ENCODE results near the gene NSUN4. TPM values are rescaled to one million over a fixed set of nuclear protein-coding genes. Genes with fewer than 3 reads are reported as not detected.

The NSUN4 gene
- polyA plus RNA-seq, 3 donors: 8.5 to 12.8 (median 10.4) TPM

GRCh38 chr1:46394872-46395465 lies 54.4 kb downstream of the NSUN4 start:
- Mint-ChIP-seq H3K4me3 (peak overlapping the region; percentile 87 to 94), H3K9me3 (peaks cover 13 to 27% (median 19%) of the 10 kb centered on the region in 7 donors), H3K27ac (peak overlapping the region in 3 of 7 donors; percentile 58 to 79 (median 61)), H3K27me3 (ENCODE audit: low read depth in 3 of 3) (peaks cover 8 to 13% (median 8%) of the 10 kb centered on the region in 3 donors), H3K36me3 (peaks cover 0 to 14% of the 10 kb centered on the region in 2 donors), H3K4me1 (peaks cover 41% of the 10 kb centered on the region)
- 84% methylated on average over 15 of the region's 17 CpGs for WGBS (ENCODE audit: insufficient coverage)
- peaks cover 13 to 15% of the 10 kb centered on the region in 2 donors for H3K9me3 ChIP-seq (replicated peaks in 1 of 2; ENCODE audit: control insufficient read depth in 1 of 2, insufficient read depth in 1 of 2, low read length in 2 of 2)
- DNase-seq: no peak
- no peaks in the 10 kb centered on the region for H3K36me3 ChIP-seq (replicated peaks in 1 of 2; ENCODE audit: control insufficient read depth in 1 of 2, insufficient read depth in 2 of 2, low read length in 2 of 2)
- peak overlapping the region; percentile 96 for H2AFZ ChIP-seq (ENCODE audit: insufficient read depth, low read depth, low read length, poor library complexity, severe bottlenecking)
- no peak for TF ChIP-seq CTCF (IDR thresholded peaks at IDR 0.05)
- H3K4me1 ChIP-seq (ENCODE audit: control insufficient read depth in 1 of 2, insufficient read depth in 2 of 2, low read length in 2 of 2): peaks cover 27 to 32% of the 10 kb centered on the region in 2 donors
- H4K20me1 ChIP-seq (ENCODE audit: insufficient read depth, low read length): no peaks in the 10 kb centered on the region
- peak overlapping the region; percentile 59 to 83 (median 74) for H3K4me3 ChIP-seq (replicated peaks in 1 of 3; ENCODE audit: low read depth in 2 of 3, low read length in 3 of 3)
- intact Hi-C loops (cut with micrococcal nuclease): no loop called here
- H3K79me2 ChIP-seq (ENCODE audit: insufficient read depth, low read length): peaks cover 33% of the 10 kb centered on the region
- peak overlapping the region; percentile 80 for H3K4me2 ChIP-seq (replicated peaks; ENCODE audit: extremely low read depth, low read length, poor library complexity, severe bottlenecking)
- no peaks in the 10 kb centered on the region for H3K27me3 ChIP-seq (ENCODE audit: control insufficient read depth in 2 of 2, insufficient read depth in 2 of 2, low read length in 2 of 2)
- H3K9ac ChIP-seq (ENCODE audit: insufficient read depth, low read length, poor library complexity, severe bottlenecking): peak overlapping the region; percentile 77
- H3K27ac ChIP-seq (ENCODE audit: low read depth in 1 of 2, low read length in 2 of 2): no peak overlapping the region

DNA sequence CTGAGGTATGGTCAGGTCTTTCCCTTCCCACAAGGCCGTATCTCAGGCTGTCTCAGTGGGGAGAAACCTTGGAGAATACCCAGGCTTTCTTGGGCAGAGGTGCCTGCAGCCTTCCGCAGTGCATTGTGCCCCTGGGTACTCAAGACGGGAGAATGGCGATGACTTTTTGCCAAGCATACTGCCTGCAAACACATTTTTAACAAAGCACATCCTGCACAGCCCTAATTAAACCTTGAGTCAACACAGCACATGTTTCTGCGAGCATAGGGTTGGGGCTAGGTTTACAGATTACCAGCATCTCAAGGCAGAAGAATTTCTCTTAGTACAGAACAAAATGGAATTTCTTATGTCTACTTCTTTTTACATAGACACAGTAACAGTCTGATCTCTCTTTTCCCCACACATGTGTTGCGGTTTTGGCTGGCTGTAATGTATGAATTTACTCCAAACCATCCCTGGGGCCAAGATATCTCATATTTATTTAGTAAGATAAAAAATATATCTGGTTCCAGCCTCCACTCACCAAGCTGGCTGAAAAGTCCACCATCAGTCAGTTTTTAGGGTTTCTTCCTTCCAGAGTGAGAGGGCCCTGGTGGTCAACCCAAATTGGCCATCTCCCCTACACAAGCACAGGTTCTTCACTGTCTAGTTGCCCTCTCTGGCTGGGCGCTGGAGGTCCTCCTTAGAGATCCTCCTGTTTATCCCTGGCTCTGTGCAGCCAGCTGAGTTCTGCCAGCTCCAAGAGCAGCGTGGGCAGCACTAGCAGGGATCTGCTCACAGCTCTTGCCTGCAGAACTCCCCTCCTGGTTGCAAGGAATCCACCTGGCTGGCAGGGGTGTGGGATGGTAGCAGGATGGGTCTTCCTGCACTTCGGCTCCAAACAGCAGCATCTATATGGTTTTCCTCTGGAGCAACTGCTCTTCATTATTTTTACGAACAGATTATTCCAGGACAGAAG lies 56.1 kb downstream of the NSUN4 start:
- Mint-ChIP-seq H3K4me3 (peak overlapping the region in 1 of 2 donors; percentile 94), H3K9me3 (peaks cover 13 to 24% (median 19%) of the 10 kb centered on the region in 7 donors), H3K36me3 (peaks cover 2 to 14% of the 10 kb centered on the region in 2 donors), H3K27me3 (ENCODE audit: low read depth in 3 of 3) (peaks cover 7 to 13% (median 8%) of the 10 kb centered on the region in 3 donors), H3K27ac (peak overlapping the region in 1 of 7 donors; percentile 5), H3K4me1 (peaks cover 55% of the 10 kb centered on the region)
- Histone ChIP-seq H3K27me3 (ENCODE audit: control insufficient read depth in 2 of 2, insufficient read depth in 2 of 2, low read length in 2 of 2) (no peaks in the 10 kb centered on the region), H3K9me3 (replicated peaks in 1 of 2; ENCODE audit: control insufficient read depth in 1 of 2, insufficient read depth in 1 of 2, low read length in 2 of 2) (peaks cover 13 to 15% of the 10 kb centered on the region in 2 donors), H2AFZ (ENCODE audit: insufficient read depth, low read depth, low read length, poor library complexity, severe bottlenecking) (no peak overlapping the region), H3K4me2 (replicated peaks; ENCODE audit: extremely low read depth, low read length, poor library complexity, severe bottlenecking) (no peak overlapping the region), H3K36me3 (replicated peaks in 1 of 2; ENCODE audit: control insufficient read depth in 1 of 2, insufficient read depth in 2 of 2, low read length in 2 of 2) (no peaks in the 10 kb centered on the region), H3K4me3 (replicated peaks in 1 of 3; ENCODE audit: low read depth in 2 of 3, low read length in 3 of 3) (no peak overlapping the region), H3K9ac (ENCODE audit: insufficient read depth, low read length, poor library complexity, severe bottlenecking) (no peak overlapping the region), H3K4me1 (ENCODE audit: control insufficient read depth in 1 of 2, insufficient read depth in 2 of 2, low read length in 2 of 2) (peaks cover 41 to 47% of the 10 kb centered on the region in 2 donors), H3K27ac (ENCODE audit: low read depth in 1 of 2, low read length in 2 of 2) (no peak overlapping the region), H3K79me2 (ENCODE audit: insufficient read depth, low read length) (peaks cover 38% of the 10 kb centered on the region), H4K20me1 (ENCODE audit: insufficient read depth, low read length) (no peaks in the 10 kb centered on the region)
- intact Hi-C loops (cut with micrococcal nuclease): no loop called here
- 76% methylated on average over 6 of the region's 10 CpGs for WGBS (ENCODE audit: insufficient coverage)
- DNase-seq: no peak
- no peak for TF ChIP-seq CTCF (IDR thresholded peaks at IDR 0.05)
